Prostate gland (tissue), 2 donors: Measurements from ENCODE around the gene DRICH1. TPM values are rescaled to one million over a fixed set of nuclear protein-coding genes. Genes with fewer than 3 reads are reported as not detected.
"Not testable (repeated sequence)": the region's sequence is repeated elsewhere in the genome, so short reads cannot be mapped to it uniquely, and the experiment has no call there.

Experiments
- DNase-seq: peaks from one replicate; pipeline ENCODE4 v3.0.0-alpha.2; 2019; ENCODE audit warnings: low spot score
- H3K27ac ChIP-seq, 2 donors: fragments of 200-600 bp; sonication (generic); 2 replicates each; pipeline ENCODE4 v1.5.1; 2017 to 2019
- H3K27me3 ChIP-seq: fragments of 200-600 bp; sonication (generic); replicated peaks from 2 replicates; pipeline ENCODE4 v1.5.1; 2019; ENCODE audit not compliant: insufficient read depth
- H3K36me3 ChIP-seq, 2 donors: fragments of 200-600 bp; sonication (generic); 1 replicate in 1 of 2; 2 replicates in 1 of 2; pipeline versions ENCODE4 v1.5.1 to v1.8.1; 2017 to 2019
- H3K4me1 ChIP-seq: fragments of 200-600 bp; sonication (generic); replicated peaks from 2 replicates; pipeline ENCODE4 v1.5.1; 2019
- H3K4me3 ChIP-seq, 2 donors: fragments of 200-600 bp; sonication (generic); 2 replicates each; pipeline ENCODE4 v1.5.1; 2017 to 2019
- H3K9me3 ChIP-seq: fragments of 200-600 bp; sonication (generic); 2 replicates; pipeline ENCODE4 v1.5.1; 2017
- POLR2A ChIP-seq: fragments of 450-650 bp; IDR thresholded peaks from one replicate; pipeline ENCODE4 v1.6.1; 2016; ENCODE audit warnings: antibody characterized with exemption, mild to moderate bottlenecking
- POLR2AphosphoS5 ChIP-seq: sonication (generic); formaldehyde crosslinking; IDR thresholded peaks from one replicate; pipeline ENCODE4 v1.6.1; 2017; ENCODE audit warnings: antibody characterized with exemption
- WGBS: methylation state at CpG from one replicate; pipeline ENCODE4 v1.1.5; 2018; 5-methylcytosine and 5-hydroxymethylcytosine counted together
- intact Hi-C: fragments of 100-400 bp; cut with DNase I; formaldehyde crosslinking; loops from one replicate; pipeline ENCODE4 v1.14.2; 2022
- total RNA-seq, 2 donors: library from RNA; depleted of rRNA; stranded (reverse); fragments of >200 nt; gene quantifications; one replicate each; pipeline ENCODE4 v1.1.0, GENCODE V29; 2016
- TF ChIP-seq, protein P1 (sequence below), 4 experiments: fragments of 200-600 bp in 2 of 4; fragments of 450-650 bp in 2 of 4; sonication (generic) in 2 of 4; IDR thresholded peaks; 1 replicate in 3 of 4; 2 replicates in 1 of 4; pipeline ENCODE4 v1.5.1; 2016 to 2019; ENCODE audit warnings: antibody characterized with exemption in 4 of 4, mild to moderate bottlenecking in 2 of 4, moderate library complexity in 2 of 4

DRICH1 gene, protein sequence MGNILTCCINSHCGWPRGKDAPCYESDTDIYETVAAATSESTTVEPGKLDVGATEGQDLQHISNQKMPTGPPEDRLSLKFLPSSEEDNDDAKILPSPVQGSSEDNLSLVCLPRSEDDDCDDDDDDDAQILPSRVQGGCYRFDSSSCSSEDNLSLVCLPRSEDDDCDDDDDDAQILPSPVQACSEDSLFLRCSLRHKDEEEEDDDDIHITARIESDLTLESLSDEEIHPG
- 1 to 10 TPM in 1 of 2 donors, not detected in 1; 2.8 TPM for total RNA-seq

DNA sequence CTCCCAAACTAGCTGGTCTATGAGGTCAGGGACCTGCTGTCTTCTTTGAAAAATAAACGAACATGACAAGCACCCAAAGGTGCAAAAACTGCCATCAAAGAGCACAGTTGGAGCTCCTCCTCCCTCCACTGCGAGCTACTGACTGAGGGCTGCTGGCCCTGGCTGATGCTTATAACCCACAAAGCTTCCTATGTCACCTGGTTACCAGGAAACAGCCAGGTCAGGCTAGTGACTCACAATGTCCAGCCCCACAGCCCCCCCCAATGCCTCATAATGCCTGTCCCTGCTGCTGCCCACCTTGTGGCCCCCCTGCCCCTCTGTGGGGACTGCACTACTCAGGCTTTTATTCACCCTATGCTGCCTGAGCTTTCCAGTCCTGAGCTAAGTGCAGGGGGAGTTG lies at the start of gene DRICH1:
Gene DRICH1 (minus strand): TSS at position 144 of the 400 bp plus-strand sequence. CDS start 298 bp downstream, outside the sequence.
- no peaks in the 10 kb centered on the region for H3K4me1 ChIP-seq
- intact Hi-C loops: no loop called here
- whole genome bisulfite sequencing: 72% methylated on average over 2 of the region's 2 CpGs
- TF ChIP-seq POLR2AphosphoS5 (no peak), POLR2A (no peak)
- TF ChIP-seq, protein P1, sequence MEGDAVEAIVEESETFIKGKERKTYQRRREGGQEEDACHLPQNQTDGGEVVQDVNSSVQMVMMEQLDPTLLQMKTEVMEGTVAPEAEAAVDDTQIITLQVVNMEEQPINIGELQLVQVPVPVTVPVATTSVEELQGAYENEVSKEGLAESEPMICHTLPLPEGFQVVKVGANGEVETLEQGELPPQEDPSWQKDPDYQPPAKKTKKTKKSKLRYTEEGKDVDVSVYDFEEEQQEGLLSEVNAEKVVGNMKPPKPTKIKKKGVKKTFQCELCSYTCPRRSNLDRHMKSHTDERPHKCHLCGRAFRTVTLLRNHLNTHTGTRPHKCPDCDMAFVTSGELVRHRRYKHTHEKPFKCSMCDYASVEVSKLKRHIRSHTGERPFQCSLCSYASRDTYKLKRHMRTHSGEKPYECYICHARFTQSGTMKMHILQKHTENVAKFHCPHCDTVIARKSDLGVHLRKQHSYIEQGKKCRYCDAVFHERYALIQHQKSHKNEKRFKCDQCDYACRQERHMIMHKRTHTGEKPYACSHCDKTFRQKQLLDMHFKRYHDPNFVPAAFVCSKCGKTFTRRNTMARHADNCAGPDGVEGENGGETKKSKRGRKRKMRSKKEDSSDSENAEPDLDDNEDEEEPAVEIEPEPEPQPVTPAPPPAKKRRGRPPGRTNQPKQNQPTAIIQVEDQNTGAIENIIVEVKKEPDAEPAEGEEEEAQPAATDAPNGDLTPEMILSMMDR (IDR thresholded peaks at IDR 0.05): no peak
- no peak within 1 kb of the TSS for H3K27ac ChIP-seq
- H3K4me3 ChIP-seq: no peak within 1 kb of the TSS
- H3K36me3 ChIP-seq: no peaks in the 10 kb centered on the region
- no peak for DNase-seq
- H3K9me3 ChIP-seq: no peaks in the 10 kb centered on the region
- H3K27me3 ChIP-seq: no peaks in the 10 kb centered on the region

DNA sequence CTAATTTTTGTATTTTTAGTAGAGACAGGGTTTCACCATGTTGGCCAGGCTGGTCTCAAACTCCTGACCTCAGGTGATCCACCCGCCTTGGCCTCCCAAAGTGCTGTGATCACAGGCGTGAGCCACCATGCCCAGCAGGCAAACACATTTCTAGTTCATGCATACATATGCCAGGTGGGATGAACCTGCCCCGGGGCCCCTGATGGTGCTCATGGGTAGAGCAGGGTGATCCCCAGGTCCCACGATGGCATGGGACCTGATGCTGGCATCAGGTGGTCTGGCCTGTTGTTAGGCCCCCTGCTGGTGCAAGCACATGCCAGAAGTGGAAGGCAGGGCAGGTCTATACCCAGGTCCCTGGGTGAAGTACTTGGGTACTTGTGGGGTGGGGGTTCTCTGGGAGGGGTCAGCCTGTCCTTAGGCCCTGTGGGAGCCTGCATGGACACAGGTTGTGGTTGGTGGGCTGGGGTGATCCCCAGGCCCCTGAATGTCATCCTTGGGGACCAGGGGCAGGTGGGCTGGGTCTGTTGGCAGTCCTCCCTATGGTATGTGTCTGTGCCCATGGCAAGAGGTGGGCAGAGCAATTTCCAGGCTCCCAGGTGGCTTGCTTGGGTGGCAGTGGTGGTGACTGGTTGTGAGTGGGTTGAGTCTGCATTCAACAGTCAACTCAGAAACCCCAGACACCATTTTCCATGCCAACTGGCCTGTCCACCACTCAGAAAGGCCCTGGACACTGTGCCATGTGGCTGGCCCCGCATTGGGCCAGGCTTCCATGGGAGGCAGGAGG lies 49.1 kb upstream of the DRICH1 start:
- no peak for DNase-seq
- intact Hi-C loops: no loop called here
- Histone ChIP-seq H3K27ac (no peak overlapping the region), H3K4me1 (no peaks in the 10 kb centered on the region), H3K36me3 (no peaks in the 10 kb centered on the region), H3K27me3 (no peaks in the 10 kb centered on the region), H3K9me3 (no peaks in the 10 kb centered on the region), H3K4me3 (no peak overlapping the region)
- TF ChIP-seq POLR2AphosphoS5: no peak
- TF ChIP-seq, protein P1 (IDR thresholded peaks at IDR 0.05): no peak
- no peak for TF ChIP-seq POLR2A
- WGBS: 84% methylated on average over 5 of the region's 5 CpGs

DNA sequence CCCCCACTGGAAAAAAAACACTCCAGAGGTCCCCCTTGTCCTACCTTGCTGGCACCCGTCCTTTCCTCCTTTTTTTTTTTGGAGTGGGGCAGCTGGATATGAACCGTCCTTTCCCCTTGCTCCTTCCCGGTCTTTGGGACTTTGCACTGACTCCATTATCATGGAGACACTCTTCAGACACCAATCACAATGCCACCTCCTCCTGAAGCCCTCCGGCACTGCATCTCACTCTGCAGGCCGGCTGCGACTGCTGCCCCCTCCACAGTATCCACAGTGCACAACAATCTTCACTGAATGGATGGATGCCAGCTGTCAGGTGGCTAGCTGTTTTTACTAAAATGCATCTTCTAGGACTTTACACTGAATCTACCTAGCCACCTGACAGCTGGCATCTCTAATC lies 46.0 kb upstream of the DRICH1 start:
- 89% methylated on average over 6 of the region's 6 CpGs for WGBS
- no peaks in the 10 kb centered on the region for H3K9me3 ChIP-seq
- no peak for DNase-seq
- no peaks in the 10 kb centered on the region for H3K27me3 ChIP-seq
- no peak overlapping the region for H3K27ac ChIP-seq
- TF ChIP-seq POLR2A (no peak), POLR2AphosphoS5 (no peak)
- TF ChIP-seq, protein P1 (IDR thresholded peaks at IDR 0.05): no peak
- no peaks in the 10 kb centered on the region for H3K36me3 ChIP-seq
- no peak overlapping the region for H3K4me3 ChIP-seq
- intact Hi-C loops: no loop called here
- H3K4me1 ChIP-seq: no peaks in the 10 kb centered on the region

DNA sequence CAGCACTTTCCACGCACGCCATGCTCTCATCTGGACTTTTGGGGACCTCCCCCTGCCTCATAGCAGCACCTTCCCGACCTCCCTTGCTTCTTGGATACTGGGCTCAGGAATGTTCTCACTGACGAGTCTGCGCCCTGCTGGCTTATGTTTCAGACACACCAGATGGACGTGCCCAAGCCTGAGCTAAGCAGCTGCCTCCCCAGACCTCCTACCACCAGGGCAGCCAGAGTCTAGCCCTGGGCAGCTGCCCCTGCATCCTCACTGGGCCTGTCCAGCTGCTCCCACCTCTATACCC lies 45.5 kb upstream of the DRICH1 start:
- Histone ChIP-seq H3K9me3 (no peaks in the 10 kb centered on the region), H3K27me3 (no peaks in the 10 kb centered on the region), H3K4me3 (no peak overlapping the region), H3K4me1 (no peaks in the 10 kb centered on the region), H3K27ac (no peak overlapping the region), H3K36me3 (no peaks in the 10 kb centered on the region)
- DNase-seq: no peak
- 67% methylated on average over 5 of the region's 6 CpGs for WGBS
- intact Hi-C loops: no loop called here
- TF ChIP-seq POLR2AphosphoS5 (no peak), POLR2A (no peak)
- TF ChIP-seq, protein P1 (IDR thresholded peaks at IDR 0.05): no peak

DNA sequence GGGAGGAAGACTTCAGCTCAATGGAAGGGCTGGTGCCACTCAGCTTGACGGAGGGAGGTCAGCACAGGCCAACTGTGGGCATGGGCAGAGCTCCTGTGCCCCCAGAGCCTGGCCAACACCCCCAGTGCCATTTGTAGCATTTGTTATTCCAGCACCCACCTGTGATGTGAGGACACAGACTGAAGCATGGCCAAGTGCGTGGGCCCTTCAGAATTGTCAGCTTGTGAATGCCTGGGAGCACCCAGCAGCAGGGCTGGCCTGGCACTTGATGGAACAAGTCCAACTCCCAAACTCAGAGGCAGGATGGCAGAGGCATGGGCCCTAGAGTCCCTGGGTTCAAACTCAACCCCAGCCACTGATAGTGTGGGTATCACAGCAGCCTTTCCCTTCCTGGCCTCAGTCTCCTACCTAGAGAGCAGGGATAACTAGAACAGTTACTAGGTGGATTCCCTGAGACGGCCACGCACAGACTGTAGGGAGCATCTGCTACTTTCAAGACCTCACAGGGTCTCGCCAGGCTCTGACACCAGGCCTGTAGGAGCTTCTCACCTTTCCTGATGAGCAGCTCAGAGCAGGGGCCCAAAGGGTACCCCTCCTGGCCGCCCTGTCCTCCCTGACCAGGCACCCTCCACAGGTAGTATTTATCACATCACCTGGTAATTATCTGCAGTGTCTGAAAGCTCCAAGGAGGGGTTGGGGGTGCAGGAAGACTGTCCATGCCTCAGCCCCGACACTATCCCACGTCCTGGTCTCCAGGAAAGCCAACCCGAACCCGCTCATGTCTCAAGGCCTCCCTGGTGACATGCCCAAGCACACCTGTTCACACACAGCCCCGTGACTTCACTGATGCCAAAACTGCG lies 45.0 kb upstream of the DRICH1 start:
- not testable (repeated sequence) for H3K36me3 ChIP-seq

More for the DNA sequence above, 45.0 kb upstream of the DRICH1 start:
- H3K27me3 ChIP-seq, H3K9me3 ChIP-seq, intact Hi-C loops, H3K27ac ChIP-seq, H3K4me3 ChIP-seq, DNase-seq, H3K4me1 ChIP-seq: not testable (repeated sequence)
- 95% methylated on average over 10 of the region's 12 CpGs for whole genome bisulfite sequencing
